ENCODE measurements around the gene NRARP.

The NRARP gene

DNA sequence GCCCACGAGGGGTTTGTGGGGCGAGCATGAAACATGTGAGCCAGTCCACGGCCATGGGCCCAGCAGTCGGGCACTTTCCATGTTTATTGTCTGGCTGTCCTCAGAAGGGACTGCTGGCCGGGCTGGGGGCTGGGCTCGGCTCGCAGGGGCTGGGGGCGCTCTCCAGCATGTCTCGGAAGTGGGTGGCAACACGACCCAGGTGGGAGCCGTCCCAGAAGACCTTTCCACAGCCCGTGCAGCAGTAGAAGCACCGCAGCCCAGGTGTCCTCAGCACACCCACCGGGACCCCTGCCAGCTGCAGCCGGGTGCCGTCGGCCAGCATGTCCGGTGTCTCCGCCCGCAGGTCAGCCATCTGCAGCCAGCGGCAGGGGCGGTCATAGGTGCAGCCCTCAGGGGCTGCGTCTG, 4.8 kb upstream of the NRARP start:
- Histone ChIP-seq H3K27me3 (ENCODE audit: low read depth, low read length) (peaks cover 5% of the 10 kb centered on the region), H3K4me3 (ENCODE audit: low read depth in 1 of 2, low read length in 2 of 2) (no peak overlapping the region), H3K4me1 (ENCODE audit: control insufficient read depth in 1 of 2, insufficient read depth in 2 of 2, low read length in 2 of 2) (peaks cover 0 to 34% of the 10 kb centered on the region in 2 donors), H3K27ac (ENCODE audit: low read length) (no peak overlapping the region), H3K36me3 (ENCODE audit: control insufficient read depth in 1 of 2, insufficient read depth in 2 of 2, low read length in 2 of 2) (no peaks in the 10 kb centered on the region), H3K9me3 (ENCODE audit: control insufficient read depth in 1 of 2, low read length in 2 of 2) (no peaks in the 10 kb centered on the region)

- no peaks in the 10 kb centered on the region for H3K36me3 ChIP-seq (ENCODE audit: control insufficient read depth in 1 of 2, insufficient read depth in 2 of 2, low read length in 2 of 2)
- H3K9me3 ChIP-seq (ENCODE audit: control insufficient read depth in 1 of 2, low read length in 2 of 2), result no peaks in the 10 kb centered on the region
- H3K27me3 ChIP-seq (ENCODE audit: low read depth, low read length), result peaks cover 5% of the 10 kb centered on the region
- H3K4me3 ChIP-seq (ENCODE audit: low read depth in 1 of 2, low read length in 2 of 2), result peak overlapping the region in 1 of 2 donors; percentile 28
- peak overlapping the region; percentile 23 for H3K27ac ChIP-seq (ENCODE audit: low read length)
- peaks cover 0 to 38% of the 10 kb centered on the region in 2 donors for H3K4me1 ChIP-seq (ENCODE audit: control insufficient read depth in 1 of 2, insufficient read depth in 2 of 2, low read length in 2 of 2)
Measured at GRCh38 chr9:137306066-137306849, 4.2 kb upstream of the NRARP start.

- Histone ChIP-seq H3K27ac (ENCODE audit: low read length) (peak overlapping the region; percentile 23), H3K4me3 (ENCODE audit: low read depth in 1 of 2, low read length in 2 of 2) (peak overlapping the region in 1 of 2 donors; percentile 28), H3K4me1 (ENCODE audit: control insufficient read depth in 1 of 2, insufficient read depth in 2 of 2, low read length in 2 of 2) (peaks cover 0 to 42% of the 10 kb centered on the region in 2 donors), H3K27me3 (ENCODE audit: low read depth, low read length) (peaks cover 5% of the 10 kb centered on the region), H3K9me3 (ENCODE audit: control insufficient read depth in 1 of 2, low read length in 2 of 2) (no peaks in the 10 kb centered on the region), H3K36me3 (ENCODE audit: control insufficient read depth in 1 of 2, insufficient read depth in 2 of 2, low read length in 2 of 2) (no peaks in the 10 kb centered on the region)
Measured at GRCh38 chr9:137305798-137306065, 3.7 kb upstream of the NRARP start.

GRCh38 chr9:137305060-137305797, 3.2 kb upstream of the NRARP start:
- Histone ChIP-seq H3K9me3 (ENCODE audit: control insufficient read depth in 1 of 2, low read length in 2 of 2) (no peaks in the 10 kb centered on the region), H3K4me1 (ENCODE audit: control insufficient read depth in 1 of 2, insufficient read depth in 2 of 2, low read length in 2 of 2) (peaks cover 0 to 48% of the 10 kb centered on the region in 2 donors), H3K36me3 (ENCODE audit: control insufficient read depth in 1 of 2, insufficient read depth in 2 of 2, low read length in 2 of 2) (no peaks in the 10 kb centered on the region), H3K4me3 (ENCODE audit: low read depth in 1 of 2, low read length in 2 of 2) (peak overlapping the region in 1 of 2 donors; percentile 28), H3K27me3 (ENCODE audit: low read depth, low read length) (peaks cover 5% of the 10 kb centered on the region), H3K27ac (ENCODE audit: low read length) (peak overlapping the region; percentile 23)

DNA sequence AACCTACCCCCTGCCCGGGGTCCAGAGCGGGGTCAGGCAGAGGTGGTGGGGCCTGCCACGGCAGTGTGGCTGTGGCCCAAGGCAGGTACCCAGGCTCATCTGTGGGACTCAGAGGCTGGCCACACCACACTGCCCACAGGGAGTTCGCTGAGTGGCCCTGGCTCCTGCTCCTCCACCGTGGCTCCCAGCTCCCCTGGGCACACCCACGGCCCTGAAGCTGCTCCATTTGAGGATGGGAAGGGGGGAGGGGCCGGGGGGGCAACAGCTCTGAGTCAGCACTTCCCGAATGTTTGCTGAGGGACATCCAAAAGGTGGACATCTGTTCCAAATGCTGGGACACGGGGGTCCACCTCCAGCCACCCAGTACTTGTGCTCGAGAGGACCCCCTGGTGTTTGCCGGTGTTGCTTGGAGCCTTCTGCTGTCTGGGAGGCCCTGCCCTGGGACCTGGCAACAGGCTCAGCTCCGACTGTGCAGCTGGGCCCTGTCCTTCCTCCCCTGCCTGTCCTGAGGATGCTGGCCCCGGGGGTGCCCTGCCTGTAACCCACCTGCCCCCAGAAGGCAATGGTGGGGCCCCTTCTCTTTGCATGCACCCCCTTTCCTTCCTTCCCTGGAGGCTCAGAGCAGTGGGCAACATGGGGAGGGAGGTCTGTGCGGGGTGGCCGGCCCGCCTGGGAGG, 2.5 kb upstream of the NRARP start:
- Histone ChIP-seq H3K9me3 (ENCODE audit: control insufficient read depth in 1 of 2, low read length in 2 of 2) (no peaks in the 10 kb centered on the region), H3K27me3 (ENCODE audit: low read depth, low read length) (peaks cover 10% of the 10 kb centered on the region), H3K4me1 (ENCODE audit: control insufficient read depth in 1 of 2, insufficient read depth in 2 of 2, low read length in 2 of 2) (peaks cover 0 to 51% of the 10 kb centered on the region in 2 donors), H3K27ac (ENCODE audit: low read length) (no peak overlapping the region), H3K36me3 (ENCODE audit: control insufficient read depth in 1 of 2, insufficient read depth in 2 of 2, low read length in 2 of 2) (no peaks in the 10 kb centered on the region), H3K4me3 (ENCODE audit: low read depth in 1 of 2, low read length in 2 of 2) (peak overlapping the region in 1 of 2 donors; percentile 28)

GRCh38 chr9:137303893-137304382, 1.9 kb upstream of the NRARP start:
- H3K4me3 ChIP-seq (ENCODE audit: low read depth in 1 of 2, low read length in 2 of 2), result no peak overlapping the region
- peaks cover 14% of the 10 kb centered on the region for H3K27me3 ChIP-seq (ENCODE audit: low read depth, low read length)
- peaks cover 0 to 51% of the 10 kb centered on the region in 2 donors for H3K4me1 ChIP-seq (ENCODE audit: control insufficient read depth in 1 of 2, insufficient read depth in 2 of 2, low read length in 2 of 2)
- H3K36me3 ChIP-seq (ENCODE audit: control insufficient read depth in 1 of 2, insufficient read depth in 2 of 2, low read length in 2 of 2), result no peaks in the 10 kb centered on the region
- H3K9me3 ChIP-seq (ENCODE audit: control insufficient read depth in 1 of 2, low read length in 2 of 2), result no peaks in the 10 kb centered on the region
- H3K27ac ChIP-seq (ENCODE audit: low read length), result no peak overlapping the region

- peaks cover 19% of the 10 kb centered on the region for H3K27me3 ChIP-seq (ENCODE audit: low read depth, low read length)
- H3K4me3 ChIP-seq (ENCODE audit: low read depth in 1 of 2, low read length in 2 of 2), result peak overlapping the region in 1 of 2 donors; percentile 52
Measured at GRCh38 chr9:137303151-137303892, 1.3 kb upstream of the NRARP start.

GRCh38 chr9:137302449-137303150, 529 bp upstream of the NRARP start:
- no peaks in the 10 kb centered on the region for H3K36me3 ChIP-seq (ENCODE audit: control insufficient read depth in 1 of 2, insufficient read depth in 2 of 2, low read length in 2 of 2)
- H3K27me3 ChIP-seq (ENCODE audit: low read depth, low read length), result peaks cover 23% of the 10 kb centered on the region
- peak overlapping the region in 1 of 2 donors; percentile 52 for H3K4me3 ChIP-seq (ENCODE audit: low read depth in 1 of 2, low read length in 2 of 2)
- H3K4me1 ChIP-seq (ENCODE audit: control insufficient read depth in 1 of 2, insufficient read depth in 2 of 2, low read length in 2 of 2), result peaks cover 0 to 50% of the 10 kb centered on the region in 2 donors
- H3K27ac ChIP-seq (ENCODE audit: low read length), result peak overlapping the region; percentile 74
- H3K9me3 ChIP-seq (ENCODE audit: control insufficient read depth in 1 of 2, low read length in 2 of 2), result no peaks in the 10 kb centered on the region

More at GRCh38 chr9:137303151-137303892, 1.3 kb upstream of the NRARP start:
- peak overlapping the region; percentile 74 for H3K27ac ChIP-seq (ENCODE audit: low read length)
- H3K36me3 ChIP-seq (ENCODE audit: control insufficient read depth in 1 of 2, insufficient read depth in 2 of 2, low read length in 2 of 2), result no peaks in the 10 kb centered on the region
- H3K9me3 ChIP-seq (ENCODE audit: control insufficient read depth in 1 of 2, low read length in 2 of 2), result no peaks in the 10 kb centered on the region
- peaks cover 0 to 51% of the 10 kb centered on the region in 2 donors for H3K4me1 ChIP-seq (ENCODE audit: control insufficient read depth in 1 of 2, insufficient read depth in 2 of 2, low read length in 2 of 2)

DNA sequence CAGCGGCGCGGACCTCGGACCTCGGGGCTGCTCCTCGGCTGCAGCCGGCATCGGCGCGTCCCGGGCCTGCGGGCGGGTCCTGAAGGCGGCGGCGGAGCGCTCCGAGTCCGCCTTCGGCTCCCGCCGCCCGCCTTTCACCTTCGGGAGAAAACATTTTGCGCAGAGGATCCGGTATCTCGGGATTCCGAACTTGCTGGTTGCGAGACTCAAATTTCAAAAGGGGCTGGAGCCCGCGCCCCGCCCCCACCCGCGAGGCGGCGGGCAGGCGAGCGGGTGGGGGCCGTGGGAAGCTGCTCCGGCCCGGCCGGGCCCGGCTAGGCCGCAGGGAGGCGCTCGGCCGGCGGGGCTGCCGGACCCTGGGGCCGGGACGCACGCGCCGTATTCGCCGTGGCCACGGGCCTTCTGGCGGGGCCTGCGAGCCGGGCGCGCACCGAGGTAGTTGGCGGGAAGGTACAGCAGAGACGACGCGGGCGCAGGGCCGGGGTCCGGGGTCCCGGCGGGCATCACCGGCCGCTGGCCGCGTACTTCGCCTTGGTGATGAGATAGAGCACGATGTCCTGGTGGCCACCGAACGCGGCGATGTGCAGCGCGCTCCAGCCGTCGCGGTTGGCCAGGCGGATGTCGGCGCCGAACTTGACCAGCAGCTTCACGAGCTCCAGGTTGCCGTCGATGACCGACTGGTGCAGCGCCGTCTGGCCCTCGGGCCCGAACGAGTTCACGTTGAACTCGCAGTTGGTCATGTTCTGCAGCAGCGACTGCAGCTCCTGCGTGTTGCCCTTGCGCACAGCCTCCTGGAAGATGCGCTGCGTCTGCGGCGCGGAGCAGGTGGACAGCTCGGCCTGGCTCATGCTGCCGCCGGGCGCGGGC, 757 bp downstream of the NRARP start:
- Histone ChIP-seq H3K4me3 (ENCODE audit: low read depth in 1 of 2, low read length in 2 of 2) (peak overlapping the region; percentile 60), H3K4me1 (ENCODE audit: control insufficient read depth in 1 of 2, insufficient read depth in 2 of 2, low read length in 2 of 2) (peaks cover 0 to 45% of the 10 kb centered on the region in 2 donors), H3K9me3 (ENCODE audit: control insufficient read depth in 1 of 2, low read length in 2 of 2) (no peaks in the 10 kb centered on the region), H3K27me3 (ENCODE audit: low read depth, low read length) (peaks cover 30% of the 10 kb centered on the region), H3K36me3 (ENCODE audit: control insufficient read depth in 1 of 2, insufficient read depth in 2 of 2, low read length in 2 of 2) (no peaks in the 10 kb centered on the region), H3K27ac (ENCODE audit: low read length) (peak overlapping the region; percentile 77)
